Glutamatergic neuron (in vitro differentiated cells): ENCODE measurements around the gene ASTN2. TPM values are rescaled to one million over a fixed set of nuclear protein-coding genes. Genes with fewer than 3 reads are reported as not detected.

Experiments
- DNase-seq: peaks from one replicate; pipeline ENCODE4 v3.0.0; 2022
- H3K27ac Mint-ChIP-seq: one replicate; pipeline ENCODE4 v1.8.0; 2020; ENCODE audit warnings: mild to moderate bottlenecking, mixed read lengths, inconsistent platforms; ENCODE audit not compliant: unreplicated experiment
- H3K27me3 Mint-ChIP-seq: one replicate; pipeline ENCODE4 v1.8.0; 2020; ENCODE audit warnings: mild to moderate bottlenecking, moderate library complexity, mixed read lengths, inconsistent platforms; ENCODE audit not compliant: unreplicated experiment
- H3K36me3 Mint-ChIP-seq: one replicate; pipeline ENCODE4 v1.8.0; 2020; ENCODE audit warnings: mild to moderate bottlenecking, mixed read lengths, inconsistent platforms; ENCODE audit not compliant: unreplicated experiment
- H3K4me1 Mint-ChIP-seq: one replicate; pipeline ENCODE4 v1.8.0; 2020; ENCODE audit warnings: mild to moderate bottlenecking, low read depth, mixed read lengths, inconsistent platforms; ENCODE audit not compliant: unreplicated experiment
- H3K4me3 Mint-ChIP-seq: one replicate; pipeline ENCODE4 v1.8.0; 2020; ENCODE audit warnings: mild to moderate bottlenecking, mixed read lengths, inconsistent platforms; ENCODE audit not compliant: unreplicated experiment
- H3K9me3 Mint-ChIP-seq: one replicate; pipeline ENCODE4 v1.8.0; 2020; ENCODE audit warnings: mild to moderate bottlenecking, moderate library complexity, mixed read lengths, inconsistent platforms; ENCODE audit not compliant: unreplicated experiment
- total RNA-seq: library from RNA; stranded (reverse); fragmentation: NEBNext Ultra II Directional; extraction: Animal tissue kit (Norgen Biotek cat#: 25700); gene quantifications from one replicate; pipeline ENCODE4 v1.2.1, GENCODE V29; 2021; ENCODE audit not compliant: unreplicated experiment
- TF ChIP-seq, protein P1 (sequence below): fragments of 200-600 bp; sonication (generic); IDR thresholded peaks from one replicate; pipeline ENCODE4 v1.5.0; 2021; ENCODE audit not compliant: partially characterized antibody, unreplicated experiment

The ASTN2 gene
- total RNA-seq, 1 donor from 2014 or later = 134 TPM

DNA sequence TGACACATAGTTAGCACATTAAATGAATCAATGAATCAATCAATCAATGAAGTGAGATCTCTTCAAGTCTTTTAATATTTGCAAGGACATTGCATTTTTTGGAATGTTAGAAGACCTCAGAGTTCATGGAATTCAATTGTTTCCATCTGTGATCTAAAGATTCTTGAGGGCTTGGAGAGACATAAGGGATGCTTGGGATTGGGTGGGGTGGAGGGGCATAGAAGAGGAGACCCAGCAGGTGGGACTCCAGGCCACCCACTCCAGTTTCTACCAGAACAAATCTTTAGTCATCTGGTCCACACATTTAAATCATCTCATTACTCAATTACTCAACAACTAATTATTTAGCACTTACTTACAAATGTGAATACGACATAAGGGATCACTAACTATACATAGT lies 978.7 kb downstream of the ASTN2 start:
- Mint-ChIP-seq H3K4me1 (no peaks in the 10 kb centered on the region), H3K36me3 (no peaks in the 10 kb centered on the region), H3K4me3 (no peak overlapping the region), H3K9me3 (no peaks in the 10 kb centered on the region), H3K27me3 (peaks cover 2% of the 10 kb centered on the region), H3K27ac (no peak overlapping the region)
- DNase-seq = no peak
- TF ChIP-seq, protein P1, sequence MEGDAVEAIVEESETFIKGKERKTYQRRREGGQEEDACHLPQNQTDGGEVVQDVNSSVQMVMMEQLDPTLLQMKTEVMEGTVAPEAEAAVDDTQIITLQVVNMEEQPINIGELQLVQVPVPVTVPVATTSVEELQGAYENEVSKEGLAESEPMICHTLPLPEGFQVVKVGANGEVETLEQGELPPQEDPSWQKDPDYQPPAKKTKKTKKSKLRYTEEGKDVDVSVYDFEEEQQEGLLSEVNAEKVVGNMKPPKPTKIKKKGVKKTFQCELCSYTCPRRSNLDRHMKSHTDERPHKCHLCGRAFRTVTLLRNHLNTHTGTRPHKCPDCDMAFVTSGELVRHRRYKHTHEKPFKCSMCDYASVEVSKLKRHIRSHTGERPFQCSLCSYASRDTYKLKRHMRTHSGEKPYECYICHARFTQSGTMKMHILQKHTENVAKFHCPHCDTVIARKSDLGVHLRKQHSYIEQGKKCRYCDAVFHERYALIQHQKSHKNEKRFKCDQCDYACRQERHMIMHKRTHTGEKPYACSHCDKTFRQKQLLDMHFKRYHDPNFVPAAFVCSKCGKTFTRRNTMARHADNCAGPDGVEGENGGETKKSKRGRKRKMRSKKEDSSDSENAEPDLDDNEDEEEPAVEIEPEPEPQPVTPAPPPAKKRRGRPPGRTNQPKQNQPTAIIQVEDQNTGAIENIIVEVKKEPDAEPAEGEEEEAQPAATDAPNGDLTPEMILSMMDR = no peak

DNA sequence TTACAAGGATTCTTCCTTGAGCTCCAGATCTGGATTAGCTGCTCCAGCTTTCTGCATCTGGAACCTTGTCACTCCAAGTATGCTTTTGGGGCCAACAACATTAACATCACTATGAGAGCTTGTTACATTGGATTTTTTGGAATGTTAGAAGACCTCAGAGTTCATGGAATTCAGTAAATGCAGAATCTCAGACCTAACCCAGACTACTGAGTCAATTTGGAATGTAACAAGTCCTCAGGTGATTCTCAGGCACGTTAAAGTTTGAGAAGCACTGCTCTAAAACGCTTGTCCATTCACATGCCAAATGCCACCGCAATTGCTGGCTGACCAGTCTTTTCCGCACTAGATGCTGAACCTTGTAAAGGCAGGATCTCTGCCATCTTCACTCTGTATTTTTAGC lies 979.2 kb downstream of the ASTN2 start:
- TF ChIP-seq, protein P1 = no peak
- Mint-ChIP-seq H3K27me3 (peaks cover 2% of the 10 kb centered on the region), H3K27ac (no peak overlapping the region), H3K9me3 (no peaks in the 10 kb centered on the region), H3K4me3 (no peak overlapping the region), H3K36me3 (no peaks in the 10 kb centered on the region), H3K4me1 (no peaks in the 10 kb centered on the region)
- DNase-seq = no peak

DNA sequence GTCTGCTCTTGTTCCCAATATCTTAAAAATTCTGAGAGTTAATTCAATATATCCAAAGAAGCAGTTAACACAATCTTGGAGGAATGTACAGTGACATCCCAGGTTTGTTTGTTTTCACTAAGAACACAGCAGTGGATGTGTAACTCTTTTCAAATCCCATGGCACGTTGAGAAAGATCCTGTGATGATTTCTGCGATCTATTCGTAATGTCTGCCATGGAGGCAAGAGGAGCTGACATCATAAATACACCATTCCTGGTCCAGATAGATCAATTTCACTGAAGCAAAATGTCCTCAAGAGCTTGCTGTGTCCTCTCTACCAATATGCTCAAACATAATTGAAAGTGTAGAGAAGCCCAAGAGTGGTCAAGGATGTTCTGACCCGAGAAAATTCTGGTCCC lies 980.5 kb downstream of the ASTN2 start:
- H3K4me3 Mint-ChIP-seq = no peak overlapping the region
- no peaks in the 10 kb centered on the region for H3K4me1 Mint-ChIP-seq
- H3K27ac Mint-ChIP-seq = no peak overlapping the region
- no peaks in the 10 kb centered on the region for H3K9me3 Mint-ChIP-seq
- peaks cover 3% of the 10 kb centered on the region for H3K36me3 Mint-ChIP-seq
- DNase-seq = no peak
- H3K27me3 Mint-ChIP-seq = peaks cover 2% of the 10 kb centered on the region
- TF ChIP-seq, protein P1 = no peak

DNA sequence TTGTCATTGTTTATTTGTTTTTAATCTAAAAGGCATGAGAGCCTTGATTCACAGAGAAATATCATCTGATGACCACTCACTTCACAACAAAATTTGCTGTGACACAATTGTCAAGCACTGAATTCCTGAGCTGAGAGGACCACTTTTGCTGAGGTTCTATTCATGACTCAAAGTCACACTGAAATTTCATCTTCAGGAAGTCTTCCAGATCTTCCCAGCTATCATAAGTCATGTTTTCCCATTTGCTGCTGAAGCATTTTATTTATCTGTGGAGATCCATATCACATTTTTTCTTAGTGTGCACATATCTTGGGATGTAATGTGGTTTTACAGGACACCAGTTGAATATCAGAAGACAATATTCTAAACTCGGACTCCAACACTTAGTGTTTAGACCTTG lies 982.8 kb downstream of the ASTN2 start:
- Mint-ChIP-seq H3K36me3 (peaks cover 3% of the 10 kb centered on the region), H3K4me1 (no peaks in the 10 kb centered on the region), H3K9me3 (no peaks in the 10 kb centered on the region), H3K27me3 (no peaks in the 10 kb centered on the region), H3K4me3 (no peak overlapping the region), H3K27ac (no peak overlapping the region)
- TF ChIP-seq, protein P1 = no peak
- DNase-seq = no peak

DNA sequence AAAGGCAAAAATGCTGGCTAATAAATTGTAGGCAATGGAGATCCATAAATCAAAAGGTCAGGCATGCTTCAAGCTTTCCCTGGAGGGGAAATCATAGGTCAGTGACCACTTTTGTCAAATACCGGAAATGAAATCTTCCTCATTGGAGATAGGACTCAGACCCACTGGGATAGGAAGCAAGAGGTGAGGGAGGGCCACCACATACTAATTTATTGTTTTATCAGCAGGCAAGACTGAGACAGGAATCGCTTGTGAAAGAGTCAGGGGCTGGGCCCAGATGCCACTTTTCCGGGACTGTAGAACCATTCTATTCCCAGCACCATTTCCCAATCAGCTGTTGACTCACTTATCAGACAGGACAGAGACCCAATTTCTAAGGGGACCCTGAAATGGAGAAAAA lies 984.0 kb downstream of the ASTN2 start:
- Mint-ChIP-seq H3K9me3 (no peaks in the 10 kb centered on the region), H3K27me3 (no peaks in the 10 kb centered on the region), H3K4me3 (no peak overlapping the region), H3K4me1 (no peaks in the 10 kb centered on the region), H3K36me3 (peaks cover 3% of the 10 kb centered on the region), H3K27ac (no peak overlapping the region)
- no peak for DNase-seq
- TF ChIP-seq, protein P1 = no peak
